Parathyroid adenoma (tissue), 2 donors: ENCODE data around the gene PPM1H.
"Not testable (repeated sequence)": the region's sequence is repeated elsewhere in the genome, so short reads cannot be mapped to it uniquely, and the experiment has no call there.

Source experiments
- H2AFZ ChIP-seq: fragments of 300-600 bp; sonication (generic); one replicate; pipeline ENCODE4 v1.7.0; 2017; ENCODE audit warnings: antibody characterized with exemption, mild to moderate bottlenecking
- H3K27ac ChIP-seq: fragments of 300-600 bp; sonication (generic); one replicate; pipeline ENCODE4 v1.7.0; 2017
- H3K27me3 ChIP-seq: fragments of 300-600 bp; sonication (generic); one replicate; pipeline ENCODE4 v1.7.0; 2017; ENCODE audit warnings: low read length; ENCODE audit not compliant: control insufficient read depth, insufficient read depth
- H3K36me3 ChIP-seq: fragments of 300-600 bp; sonication (generic); one replicate; pipeline ENCODE4 v1.7.0; 2017; ENCODE audit warnings: low read length; ENCODE audit not compliant: control insufficient read depth, insufficient read depth
- H3K4me1 ChIP-seq: fragments of 300-600 bp; sonication (generic); one replicate; pipeline ENCODE4 v1.7.0; 2017; ENCODE audit warnings: control low read depth
- H3K4me2 ChIP-seq: fragments of 300-600 bp; sonication (generic); one replicate; pipeline ENCODE4 v1.7.0; 2017; ENCODE audit warnings: low read length
- H3K4me3 ChIP-seq: fragments of 300-600 bp; sonication (generic); one replicate; pipeline ENCODE4 v1.7.0; 2017; ENCODE audit warnings: low read depth, low read length
- H3K79me2 ChIP-seq: fragments of 300-600 bp; sonication (generic); one replicate; pipeline ENCODE4 v1.7.0; 2017; ENCODE audit warnings: control low read depth
- H3K9ac ChIP-seq: fragments of 300-600 bp; sonication (generic); one replicate; pipeline ENCODE4 v1.7.0; 2017; ENCODE audit warnings: mild to moderate bottlenecking
- H3K9me3 ChIP-seq: fragments of 300-600 bp; sonication (generic); one replicate; pipeline ENCODE4 v1.7.0; 2017; ENCODE audit warnings: low read length; ENCODE audit not compliant: control insufficient read depth
- CTCF ChIP-seq: fragments of 300-600 bp; sonication (generic); IDR thresholded peaks from one replicate; pipeline ENCODE4 v1.7.0; 2017; ENCODE audit warnings: antibody characterized with exemption, mild to moderate bottlenecking
- donor health status: primary hyperparathyroidism.

PPM1H gene

GRCh38 chr12:62670986-62671720, 263.8 kb downstream of the PPM1H start:
- no peak overlapping the region for H2AFZ ChIP-seq
- no peak overlapping the region for H3K9ac ChIP-seq
- no peak overlapping the region for H3K4me2 ChIP-seq
- H3K79me2 ChIP-seq, result no peaks in the 10 kb centered on the region
- no peaks in the 10 kb centered on the region for H3K27me3 ChIP-seq
- no peak overlapping the region for H3K4me3 ChIP-seq
- H3K27ac ChIP-seq, result no peak overlapping the region
- no peaks in the 10 kb centered on the region for H3K36me3 ChIP-seq
- no peaks in the 10 kb centered on the region for H3K9me3 ChIP-seq
- TF ChIP-seq CTCF, result no peak
- no peaks in the 10 kb centered on the region for H3K4me1 ChIP-seq

GRCh38 chr12:62668782-62669181, 266.2 kb downstream of the PPM1H start:
- H3K9ac ChIP-seq, result no peak overlapping the region
- H3K36me3 ChIP-seq, result no peaks in the 10 kb centered on the region
- no peaks in the 10 kb centered on the region for H3K27me3 ChIP-seq
- no peak overlapping the region for H3K4me3 ChIP-seq
- H3K27ac ChIP-seq, result no peak overlapping the region
- H3K4me2 ChIP-seq, result no peak overlapping the region
- no peaks in the 10 kb centered on the region for H3K79me2 ChIP-seq
- H3K4me1 ChIP-seq, result no peaks in the 10 kb centered on the region
- no peak overlapping the region for H2AFZ ChIP-seq
- TF ChIP-seq CTCF, result no peak
- no peaks in the 10 kb centered on the region for H3K9me3 ChIP-seq

GRCh38 chr12:62664951-62665350, 270.0 kb downstream of the PPM1H start:
- not testable (repeated sequence) for H3K4me1 ChIP-seq, H3K27me3 ChIP-seq, H3K9ac ChIP-seq, H2AFZ ChIP-seq, H3K79me2 ChIP-seq, H3K4me2 ChIP-seq, H3K4me3 ChIP-seq, H3K36me3 ChIP-seq, H3K9me3 ChIP-seq, H3K27ac ChIP-seq

- no peak overlapping the region for H2AFZ ChIP-seq
- no peak overlapping the region for H3K27ac ChIP-seq
- no peaks in the 10 kb centered on the region for H3K36me3 ChIP-seq
- no peak overlapping the region for H3K9ac ChIP-seq
- no peaks in the 10 kb centered on the region for H3K79me2 ChIP-seq
- no peak for TF ChIP-seq CTCF
- H3K9me3 ChIP-seq, result no peaks in the 10 kb centered on the region
- no peaks in the 10 kb centered on the region for H3K27me3 ChIP-seq
- no peak overlapping the region for H3K4me3 ChIP-seq
- no peak overlapping the region for H3K4me2 ChIP-seq
- peaks cover 13% of the 10 kb centered on the region for H3K4me1 ChIP-seq
These were observed 274.2 kb downstream of the PPM1H start for GRCh38 chr12:62660756-62661155.

GRCh38 chr12:62659453-62660295, 275.3 kb downstream of the PPM1H start:
- peaks cover 13% of the 10 kb centered on the region for H3K4me1 ChIP-seq
- no peak for TF ChIP-seq CTCF
- no peak overlapping the region for H3K4me2 ChIP-seq
- H3K79me2 ChIP-seq, result no peaks in the 10 kb centered on the region
- no peaks in the 10 kb centered on the region for H3K36me3 ChIP-seq
- H2AFZ ChIP-seq, result no peak overlapping the region
- no peak overlapping the region for H3K27ac ChIP-seq
- no peaks in the 10 kb centered on the region for H3K9me3 ChIP-seq
- no peak overlapping the region for H3K4me3 ChIP-seq
- no peaks in the 10 kb centered on the region for H3K27me3 ChIP-seq
- H3K9ac ChIP-seq, result no peak overlapping the region
